NCI-H69 (cell line): Measurements from ENCODE around the gene APOE.
A peak's percentile ranks its signal among the peaks of the same experiment; 100 is the strongest.
"Not testable (repeated sequence)": the region's sequence is repeated elsewhere in the genome, so short reads cannot be mapped to it uniquely, and the experiment has no call there.

Experiments used
- DNase-seq: peaks from one replicate; lab custom pipeline; 2025; lab: John Stamatoyannopoulos, UW

The APOE gene

GRCh38 chr19:44884566-44884965, 21.0 kb upstream of the APOE start:
- DNase-seq: no peak

- DNase-seq: no peak
These were observed 19.5 kb upstream of the APOE start for GRCh38 chr19:44886141-44886540.

DNA sequence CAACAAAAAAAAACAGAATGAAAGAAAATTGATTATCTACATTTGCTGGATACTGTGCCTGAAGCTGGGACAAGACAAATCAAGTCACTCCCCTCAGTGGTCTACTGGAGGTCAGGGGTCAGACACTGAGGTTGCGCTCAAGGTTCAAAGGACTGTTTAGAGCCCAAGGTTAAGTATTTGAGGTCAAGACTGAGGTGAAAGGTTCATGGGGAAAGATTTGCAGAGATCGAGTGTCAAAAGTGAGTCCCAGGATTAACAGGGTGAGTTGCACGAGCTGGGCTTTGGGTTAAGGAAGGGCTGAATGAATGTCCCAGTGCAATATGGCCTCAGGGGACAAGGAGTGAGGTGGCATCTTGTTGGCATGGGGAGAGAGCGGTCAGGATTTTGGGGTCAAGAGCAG, 17.9 kb upstream of the APOE start:
- no peak for DNase-seq

DNA sequence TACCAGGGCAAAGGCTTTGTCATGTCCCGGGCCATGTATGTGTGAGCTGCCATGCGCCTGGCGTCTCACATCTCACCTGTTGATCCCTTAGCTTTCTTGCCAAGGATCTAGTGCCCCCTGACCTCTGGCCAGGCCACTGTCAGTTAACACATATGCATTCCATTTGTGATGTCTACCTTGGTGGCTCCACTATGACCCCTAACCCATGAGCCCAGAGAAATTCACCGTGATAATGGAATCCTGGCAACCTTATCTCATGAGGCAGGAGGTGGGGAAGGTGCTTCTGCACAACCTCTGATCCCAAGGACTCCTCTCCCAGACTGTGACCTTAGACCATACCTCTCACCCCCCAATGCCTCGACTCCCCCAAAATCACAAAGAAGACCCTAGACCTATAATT, 17.3 kb upstream of the APOE start:
- not testable (repeated sequence) for DNase-seq

GRCh38 chr19:44889830-44890365, 15.7 kb upstream of the APOE start:
- peak; percentile 40 for DNase-seq

DNA sequence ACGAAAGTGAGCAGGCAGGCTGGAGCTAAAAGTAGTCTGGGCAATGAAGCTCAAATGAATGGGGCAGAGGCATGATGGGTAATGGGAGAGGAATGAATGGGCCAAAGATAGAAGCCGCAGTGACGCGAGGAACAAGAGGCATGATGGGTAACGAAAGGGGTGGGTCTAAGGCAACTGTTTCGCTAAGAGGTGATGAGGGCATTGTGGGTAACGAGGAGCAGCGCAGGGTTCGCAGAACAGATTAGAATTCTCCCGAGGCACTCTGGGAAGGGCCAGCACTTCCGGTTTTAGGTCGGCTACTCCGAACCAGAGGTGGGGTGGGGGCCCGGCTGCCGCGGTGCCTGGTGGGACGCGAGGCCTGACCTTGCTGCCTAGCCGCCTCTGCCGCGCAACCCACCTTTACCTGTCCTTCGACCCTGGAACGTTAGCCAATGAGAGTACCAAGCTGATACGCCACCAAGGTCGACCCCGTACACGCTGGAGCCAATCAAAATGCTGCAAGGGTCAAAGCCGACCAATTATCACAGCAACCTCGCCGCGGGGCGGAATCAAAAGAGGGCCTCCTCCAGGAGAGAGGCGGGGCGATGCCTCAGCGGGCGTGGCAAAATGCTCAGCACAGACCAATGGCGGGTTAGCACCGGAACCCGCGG, 15.1 kb upstream of the APOE start:
- DNase-seq: peak; percentile 100

GRCh38 chr19:44891016-44891882, 14.3 kb upstream of the APOE start, which contains the start of gene TOMM40:
Gene TOMM40 (plus strand): TSS chr19:44891254. CDS start chr19:44891416, 162 bp downstream.
- DNase-seq: peak; percentile 100

- no peak for DNase-seq
These were observed 12.7 kb upstream of the APOE start for GRCh38 chr19:44892932-44893331.

- no peak for DNase-seq
These were observed 12.1 kb upstream of the APOE start for GRCh38 chr19:44893332-44894051.

- no peak for DNase-seq
These were observed 11.6 kb upstream of the APOE start for GRCh38 chr19:44894052-44894400.

- DNase-seq: no peak
These were observed 10.7 kb upstream of the APOE start for GRCh38 chr19:44894946-44895345.

DNA sequence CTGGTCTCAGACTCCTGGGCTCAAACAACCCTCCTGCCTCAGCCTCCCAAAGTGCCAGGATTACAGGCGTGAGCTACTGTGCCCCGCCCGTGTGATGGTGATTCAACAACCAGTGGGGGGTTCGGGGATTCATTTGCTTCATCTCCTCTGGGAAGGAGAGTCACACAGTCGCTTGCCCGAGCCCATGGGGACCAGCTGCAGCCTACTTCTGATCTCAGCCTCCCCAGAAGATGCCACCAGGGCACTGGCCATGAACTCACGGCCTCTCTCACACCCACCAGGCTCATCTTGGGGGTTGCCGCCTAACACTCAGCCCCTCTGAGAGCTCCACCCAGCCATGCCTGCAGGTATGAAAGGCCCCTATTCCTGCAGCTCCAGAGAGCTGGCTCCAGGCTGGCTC, 7.8 kb upstream of the APOE start:
- DNase-seq: no peak

DNA sequence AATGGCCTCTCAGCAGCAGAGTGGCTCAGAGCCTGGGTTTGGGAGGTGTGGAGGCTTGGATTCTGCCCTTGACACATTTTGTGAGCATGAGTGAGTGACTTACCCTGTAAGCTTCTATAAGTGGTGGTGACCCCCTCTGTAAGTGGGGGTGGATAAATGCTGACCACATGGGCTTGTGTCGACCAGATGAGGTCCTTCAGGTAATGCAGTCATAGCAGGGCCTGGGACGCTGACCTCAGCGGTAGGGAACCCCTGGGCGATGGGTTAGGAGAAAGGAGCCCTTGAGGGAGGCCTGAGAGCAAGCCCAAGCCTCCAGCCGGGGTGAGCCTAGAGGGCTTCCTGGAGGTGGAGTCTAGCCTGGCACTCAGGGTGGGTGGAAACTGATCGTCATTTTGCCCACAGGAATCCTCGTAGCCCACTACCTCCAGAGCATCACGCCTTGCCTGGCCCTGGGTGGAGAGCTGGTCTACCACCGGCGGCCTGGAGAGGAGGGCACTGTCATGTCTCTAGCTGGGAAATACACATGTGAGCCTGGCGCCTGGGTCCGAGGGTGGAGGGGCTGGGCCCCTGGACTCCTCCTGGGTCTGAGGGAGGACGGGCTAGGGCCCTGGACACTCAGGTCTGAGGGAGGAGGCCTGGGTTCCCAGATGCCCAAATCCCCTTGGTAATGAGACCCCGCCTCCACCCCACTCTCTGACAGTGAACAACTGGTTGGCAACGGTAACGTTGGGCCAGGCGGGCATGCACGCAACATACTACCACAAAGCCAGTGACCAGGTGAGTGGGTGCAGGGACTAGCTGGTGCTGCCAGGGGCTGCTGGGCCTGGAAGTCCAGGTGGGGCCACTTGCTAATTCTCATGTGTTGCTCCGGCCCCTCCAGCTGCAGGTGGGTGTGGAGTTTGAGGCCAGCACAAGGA, 5.0 kb upstream of the APOE start:
- DNase-seq: no peak

- no peak for DNase-seq
These were observed 2.4 kb upstream of the APOE start for GRCh38 chr19:44903216-44903601.

GRCh38 chr19:44903602-44904425, 1.8 kb upstream of the APOE start:
- peak; percentile 54 for DNase-seq

GRCh38 chr19:44904426-44904994, 1.1 kb upstream of the APOE start:
- DNase-seq: peak; percentile 36

GRCh38 chr19:44907613-44908012, 2.0 kb downstream of the APOE start:
- no peak for DNase-seq

- no peak for DNase-seq
These were observed 2.7 kb downstream of the APOE start for GRCh38 chr19:44908074-44908835.

- no peak for DNase-seq
These were observed 3.3 kb downstream of the APOE start for GRCh38 chr19:44908836-44909261.
